ENCODE results near the gene SMARCC2.
"Not testable (repeated sequence)": the region's sequence is repeated elsewhere in the genome, so short reads cannot be mapped to it uniquely, and the experiment has no call there.

Gene SMARCC2

GRCh38 chr12:56118688-56119357 lies 70.5 kb downstream of the SMARCC2 start:
- DNase-seq, result no peak

DNA sequence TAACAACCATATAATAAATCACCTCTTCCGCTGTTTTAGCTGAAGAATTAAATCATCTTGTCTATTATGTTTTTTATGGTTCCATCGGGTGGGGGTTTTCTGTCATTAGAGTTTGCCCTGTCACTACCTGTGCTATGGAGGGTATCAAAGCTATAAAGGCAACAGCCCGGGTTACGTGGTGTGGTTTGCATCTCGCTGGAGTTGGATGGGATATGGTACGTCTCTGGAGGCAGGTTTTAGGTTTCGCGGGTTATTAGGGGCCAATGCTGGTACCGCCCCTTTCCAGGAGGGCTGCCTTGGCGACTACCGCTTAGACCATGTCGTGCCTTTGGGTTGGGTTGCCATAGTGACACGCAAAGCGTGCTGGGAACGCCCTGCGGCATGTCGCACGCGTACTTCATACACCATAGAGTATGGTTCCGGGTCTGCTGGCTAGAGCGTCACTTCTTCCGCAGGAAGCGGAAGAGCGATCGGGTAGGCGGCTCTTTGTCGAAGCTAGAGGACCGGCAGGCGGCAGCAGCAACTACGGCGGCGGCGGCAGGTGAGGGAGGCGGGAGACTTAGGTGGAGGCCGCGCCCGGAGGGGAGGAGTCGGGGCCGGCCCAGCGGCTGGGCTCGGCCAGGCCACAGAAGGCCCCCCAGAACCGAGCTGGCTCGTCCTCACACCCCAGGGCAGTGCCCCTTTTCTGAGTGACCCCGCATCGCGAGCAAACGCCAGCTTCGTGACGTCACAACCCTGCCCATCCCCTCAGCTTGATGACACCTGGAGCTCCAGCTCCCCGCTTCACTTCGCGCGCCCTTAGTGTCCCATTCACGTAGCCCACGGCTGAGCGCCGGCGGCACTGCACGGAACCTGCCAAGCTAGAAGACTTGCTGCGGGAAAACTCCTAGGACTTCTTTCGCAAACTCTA lies 71.2 kb downstream of the SMARCC2 start, which contains the start of gene ZC3H10:
Gene ZC3H10 (plus strand): TSS at position 489 of the 910 bp plus-strand sequence. CDS start 2,297 bp downstream, outside the sequence.
- peak; percentile 99 for DNase-seq

DNA sequence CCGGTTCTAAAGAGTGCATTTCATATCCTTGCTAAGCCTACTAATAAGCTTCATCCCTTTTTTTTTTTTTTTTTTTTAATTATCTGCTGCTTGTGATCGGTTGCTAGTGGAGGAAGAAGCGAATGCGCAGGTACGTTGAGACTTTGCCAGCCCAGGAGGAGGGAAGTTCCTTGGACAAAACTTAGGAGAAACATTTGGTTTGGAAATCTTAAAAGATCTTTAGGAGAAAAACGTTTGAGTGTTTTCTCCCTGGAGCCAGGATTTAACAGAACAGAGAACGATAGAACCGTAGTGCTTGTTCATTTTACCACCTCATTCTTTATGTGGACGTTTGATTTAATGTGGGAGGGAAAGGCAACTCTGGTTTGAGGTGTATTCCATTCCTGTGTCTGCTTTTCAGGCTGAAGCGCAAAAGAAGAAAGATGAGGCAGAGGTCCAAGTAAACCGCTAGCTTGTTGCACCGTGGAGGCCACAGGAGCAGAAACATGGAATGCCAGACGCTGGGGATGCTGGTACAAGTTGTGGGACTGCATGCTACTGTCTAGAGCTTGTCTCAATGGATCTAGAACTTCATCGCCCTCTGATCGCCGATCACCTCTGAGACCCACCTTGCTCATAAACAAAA lies 72.1 kb downstream of the SMARCC2 start:
- DNase-seq, result not testable (repeated sequence)

- DNase-seq, result peak; percentile 97
These were observed 72.8 kb downstream of the SMARCC2 start, which contains the start of gene RPL41 for GRCh38 chr12:56116267-56117081. RPL41 (plus strand) TSS chr12:56116633.

DNA sequence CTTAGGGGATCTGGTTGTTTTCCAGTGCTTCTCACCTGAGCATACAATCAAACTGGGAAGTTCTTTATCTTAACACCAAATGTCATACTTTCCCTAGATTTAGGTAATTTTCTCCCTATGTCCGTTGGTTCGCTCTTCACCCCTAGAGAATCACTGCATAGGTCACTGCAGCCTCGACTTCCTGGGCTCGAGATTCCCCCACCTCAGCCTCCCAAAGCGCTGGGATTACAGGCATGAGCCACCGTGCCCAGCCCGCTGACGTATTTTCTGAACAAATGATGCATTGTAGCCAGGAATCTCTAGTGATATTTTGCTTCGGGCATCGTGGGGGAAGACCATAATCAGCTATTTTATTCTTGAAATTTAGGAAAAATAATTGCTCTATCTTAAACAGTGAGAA lies 74.0 kb downstream of the SMARCC2 start:
- peak; percentile 46 for DNase-seq

GRCh38 chr12:56114084-56114483 lies 75.2 kb downstream of the SMARCC2 start:
- no peak for DNase-seq

All from femur (tissue), 1 donor.